Left hindlimb (tissue), 1 donor: ENCODE measurements around the gene CRYGB.
"Not testable (repeated sequence)": the region's sequence is repeated elsewhere in the genome, so short reads cannot be mapped to it uniquely, and the experiment has no call there.

ENCODE experiments used
- DNase-seq: peaks from one replicate; pipeline ENCODE4 v3.0.0-alpha.2; 2018

CRYGB gene

GRCh38 chr2:208112273-208112745 lies 33.6 kb downstream of the CRYGB start:
- not testable (repeated sequence) for DNase-seq

GRCh38 chr2:208103616-208104015 lies 42.3 kb downstream of the CRYGB start:
- no peak for DNase-seq

GRCh38 chr2:208101716-208102631 lies 44.0 kb downstream of the CRYGB start:
- DNase-seq, result no peak

GRCh38 chr2:208099682-208100470 lies 46.1 kb downstream of the CRYGB start:
- DNase-seq, result no peak

GRCh38 chr2:208098701-208099100 lies 47.3 kb downstream of the CRYGB start:
- not testable (repeated sequence) for DNase-seq

GRCh38 chr2:208098267-208098666 lies 47.7 kb downstream of the CRYGB start:
- DNase-seq, result no peak

- DNase-seq, result no peak
These were observed 48.2 kb downstream of the CRYGB start for GRCh38 chr2:208097801-208098200.

GRCh38 chr2:208097313-208097712 lies 48.6 kb downstream of the CRYGB start:
- DNase-seq, result no peak

- DNase-seq, result no peak
These were observed 49.9 kb downstream of the CRYGB start for GRCh38 chr2:208096080-208096479.

- DNase-seq, result no peak
These were observed 52.8 kb downstream of the CRYGB start for GRCh38 chr2:208093128-208093527.
